Stimulated activated CD8-positive, alpha-beta memory T cell treated with anti-CD3 and anti-CD28 coated beads, Interleukin-15, amount 100 ng/mL, for 4 hours (primary cell): ENCODE measurements around the gene PDE3B.
"Not testable (repeated sequence)": the region's sequence is repeated elsewhere in the genome, so short reads cannot be mapped to it uniquely, and the experiment has no call there.

Source experiments
- DNase-seq, 2 donors: peaks; one replicate each; pipeline ENCODE4 v3.0.0-alpha.2; 2020; ENCODE audit warnings: low read depth in 2 of 2

The PDE3B gene

GRCh38 chr11:14803846-14804245, 160.2 kb downstream of the PDE3B start:
- DNase-seq: no peak

DNA sequence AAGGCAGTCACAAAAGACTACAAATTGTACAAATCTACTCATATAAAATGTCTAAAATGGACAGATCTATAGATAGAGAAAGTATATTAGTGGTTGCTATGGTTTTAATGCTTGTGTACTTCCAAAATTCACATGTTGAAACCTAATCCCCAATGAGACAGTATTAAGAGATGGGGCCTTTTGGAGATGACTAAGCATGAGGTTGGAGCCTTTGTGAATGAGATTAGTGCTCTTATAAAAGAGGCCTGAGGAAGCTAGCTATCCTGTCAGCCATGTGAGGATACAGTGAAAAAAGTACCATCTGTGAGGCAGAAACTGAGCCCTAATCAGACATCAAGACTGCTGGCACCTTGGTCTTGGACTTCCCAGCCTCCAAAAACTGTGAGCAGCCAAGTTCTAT, 165.9 kb downstream of the PDE3B start:
- DNase-seq: no peak

GRCh38 chr11:14812757-14813156, 169.2 kb downstream of the PDE3B start:
- no peak for DNase-seq

- no peak for DNase-seq
Observed at GRCh38 chr11:14813516-14813915, 169.9 kb downstream of the PDE3B start.

DNA sequence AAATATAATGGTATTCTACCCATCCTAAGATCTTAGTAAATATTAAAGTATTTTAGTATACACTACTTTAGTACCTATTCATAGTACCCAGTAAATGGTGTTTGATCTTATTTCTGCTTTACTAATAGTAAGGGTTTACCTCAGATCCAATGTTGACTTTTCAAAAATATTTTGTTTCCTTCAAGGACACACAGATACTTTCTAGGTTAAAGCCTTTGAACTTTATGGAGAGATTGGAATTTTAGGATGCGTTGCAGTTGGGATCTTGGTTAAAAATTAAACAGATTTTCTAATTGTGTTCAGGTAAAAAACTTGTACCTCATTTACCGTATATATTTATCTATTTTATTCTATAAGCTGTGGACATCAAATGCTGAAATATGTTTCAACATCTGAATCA, 175.2 kb downstream of the PDE3B start:
- DNase-seq: no peak

DNA sequence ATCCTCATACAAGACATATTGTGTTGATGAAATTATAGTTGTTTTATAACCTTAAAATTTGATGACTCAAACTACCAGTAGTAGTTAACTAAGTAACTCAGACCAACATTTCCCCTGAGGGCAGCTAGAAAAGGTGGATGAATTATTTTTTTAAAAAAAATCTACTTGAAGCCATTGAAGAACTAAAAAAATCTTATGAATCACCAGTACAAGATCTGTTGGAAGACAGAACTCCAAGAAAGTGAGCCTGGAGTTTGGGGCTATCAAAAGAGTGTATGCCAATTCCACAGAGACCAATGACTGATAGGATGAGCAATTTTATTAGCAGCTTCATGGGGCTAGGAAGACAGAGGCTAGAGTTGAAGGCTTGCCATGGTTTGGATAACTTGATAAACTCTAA, 176.0 kb downstream of the PDE3B start:
- no peak for DNase-seq

DNA sequence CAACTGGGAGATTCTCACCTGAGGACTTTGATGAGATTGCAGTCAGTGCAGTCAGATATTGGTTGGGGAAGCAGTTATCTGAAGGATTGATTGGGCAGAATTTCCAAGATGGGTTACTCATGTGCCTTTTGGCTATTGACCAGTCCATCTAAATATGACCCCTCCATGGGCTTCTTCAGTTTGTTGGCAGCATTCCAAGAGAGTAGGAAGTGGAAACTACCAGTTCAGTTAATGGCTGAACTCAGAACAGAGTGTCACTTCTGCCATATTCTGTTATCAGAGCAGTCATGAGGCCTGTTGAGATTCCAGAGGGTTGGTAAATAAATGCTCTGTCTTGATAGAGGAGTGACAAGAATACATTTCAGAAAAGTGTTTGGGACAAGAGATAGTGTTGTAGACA, 177.4 kb downstream of the PDE3B start:
- no peak for DNase-seq

GRCh38 chr11:14826600-14826999, 183.0 kb downstream of the PDE3B start:
- no peak for DNase-seq

DNA sequence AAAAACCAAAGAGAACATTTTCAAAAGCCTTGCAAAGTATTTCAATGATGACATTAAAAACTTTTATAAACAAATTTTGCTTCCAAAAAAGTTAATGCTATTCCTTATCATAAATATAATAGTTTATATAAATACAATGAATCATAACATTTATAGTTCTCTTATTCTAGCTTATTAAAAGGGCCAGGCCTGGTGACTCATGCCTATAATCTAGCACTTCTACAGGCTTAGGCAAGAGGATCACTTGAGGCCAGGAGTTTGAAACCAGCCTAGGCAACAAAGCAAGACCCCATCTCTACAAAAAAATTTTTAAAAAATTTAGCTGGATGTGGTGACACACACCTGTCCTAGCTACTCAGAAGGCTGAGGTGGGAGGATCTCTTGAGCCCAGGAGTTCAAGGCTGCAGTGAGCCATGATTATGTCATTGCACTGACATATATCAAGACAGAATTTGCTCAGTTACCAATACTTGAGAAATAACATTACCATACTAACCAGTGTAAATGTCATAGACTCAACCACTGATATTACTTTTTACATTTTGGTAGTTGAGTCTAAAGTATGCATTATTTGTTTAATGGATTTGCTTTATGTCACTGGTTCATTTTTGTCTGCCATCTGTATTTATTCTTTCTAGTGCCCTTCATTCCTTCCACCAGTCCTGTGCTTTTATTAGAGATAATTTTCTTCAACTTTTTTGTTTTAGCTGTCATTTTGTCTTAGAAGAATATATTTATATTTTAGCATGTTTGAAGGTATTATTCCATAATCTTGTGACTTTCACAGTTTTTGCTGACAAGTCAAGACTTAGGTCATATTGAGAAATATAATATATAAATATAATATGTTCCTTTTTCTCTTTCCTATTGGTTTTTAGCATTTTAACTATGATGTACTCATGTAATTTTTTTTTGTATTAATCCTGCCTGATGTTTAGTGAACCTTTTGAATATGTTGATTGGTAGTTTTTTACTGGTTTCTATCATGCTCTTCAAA, 192.2 kb downstream of the PDE3B start:
- DNase-seq: no peak

- no peak for DNase-seq
Observed at GRCh38 chr11:14842002-14842401, 198.4 kb downstream of the PDE3B start.

GRCh38 chr11:14852571-14853177, 209.1 kb downstream of the PDE3B start:
- no peak for DNase-seq

DNA sequence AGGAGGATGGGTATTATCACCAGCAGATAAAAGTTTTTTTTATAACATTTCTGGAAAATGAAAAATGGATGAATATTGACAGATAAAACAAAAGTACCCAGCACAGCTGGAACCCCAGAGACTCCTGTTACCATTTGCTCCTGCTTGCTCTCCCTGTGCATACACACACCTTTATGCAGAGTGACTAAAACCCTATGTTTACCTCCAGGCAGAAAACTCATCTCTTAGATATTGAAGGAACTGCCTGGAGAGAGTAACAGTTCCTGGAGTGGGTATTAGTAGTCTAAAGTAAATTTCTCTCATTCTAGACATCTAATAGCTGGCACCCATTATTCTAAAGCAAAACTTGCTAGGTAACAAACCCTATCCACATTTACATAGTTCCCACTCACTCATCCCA, 210.5 kb downstream of the PDE3B start:
- no peak for DNase-seq

GRCh38 chr11:14855890-14856289, 212.3 kb downstream of the PDE3B start:
- DNase-seq: no peak

DNA sequence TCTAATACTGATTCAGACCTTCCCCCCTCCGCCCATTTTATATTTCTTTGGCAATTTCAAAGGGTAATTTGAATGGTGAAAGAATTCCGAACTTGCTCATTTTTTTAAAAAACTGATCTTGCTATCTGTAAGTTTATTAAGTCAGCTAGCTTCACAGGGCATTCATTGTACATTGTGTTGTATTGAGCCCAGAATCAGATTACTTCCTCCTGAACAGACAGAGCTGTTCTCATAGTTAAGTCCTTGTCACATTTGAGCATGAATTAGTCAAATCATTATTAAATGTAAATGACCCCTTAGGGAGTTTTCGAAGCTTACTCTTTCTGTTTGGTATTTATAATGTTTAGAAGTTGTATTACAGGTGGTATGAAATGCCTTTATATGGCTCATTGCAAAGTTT, 214.0 kb downstream of the PDE3B start:
- DNase-seq: no peak

- no peak for DNase-seq
Observed at GRCh38 chr11:14858404-14858803, 214.8 kb downstream of the PDE3B start.

DNA sequence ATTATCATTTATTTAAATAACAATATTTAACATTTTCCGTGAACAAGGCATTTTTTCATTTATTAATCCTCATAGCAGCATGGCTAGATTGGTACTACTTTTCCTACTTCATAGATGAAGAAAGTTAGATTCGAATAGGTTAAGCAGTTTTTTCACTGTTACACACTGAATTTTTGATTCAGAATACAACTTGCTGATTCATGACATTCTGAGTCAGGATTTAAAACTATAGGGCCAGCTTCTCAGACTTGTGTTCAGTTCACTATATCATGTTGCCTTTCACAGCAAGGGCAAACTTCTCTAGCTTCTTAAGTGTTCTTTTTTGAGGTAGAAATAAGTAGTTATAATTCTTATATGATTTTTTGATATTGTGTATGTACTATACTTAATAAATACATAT, 216.9 kb downstream of the PDE3B start:
- no peak for DNase-seq

- DNase-seq: no peak
Observed at GRCh38 chr11:14861680-14862079, 218.1 kb downstream of the PDE3B start.

GRCh38 chr11:14863775-14864174, 220.2 kb downstream of the PDE3B start:
- DNase-seq: not testable (repeated sequence)

DNA sequence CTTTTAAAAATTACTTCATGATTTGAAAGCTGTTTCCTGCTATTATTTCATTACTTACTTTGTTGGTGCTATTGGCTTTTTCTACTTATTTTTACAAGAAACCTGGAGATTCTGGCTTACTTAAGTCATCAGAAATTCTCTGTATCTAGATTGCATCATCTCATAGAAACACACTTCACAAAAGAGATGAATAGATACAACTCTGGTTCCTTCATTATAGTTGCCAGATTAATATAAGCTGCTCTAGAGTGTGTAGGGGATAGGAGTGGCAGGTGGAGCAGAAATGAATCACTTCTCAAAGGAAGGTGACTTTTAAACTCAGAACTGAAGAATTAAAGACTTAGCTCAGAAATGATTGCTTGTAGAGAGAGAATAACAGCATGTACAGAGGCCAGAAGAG, 228.4 kb downstream of the PDE3B start:
- no peak for DNase-seq

DNA sequence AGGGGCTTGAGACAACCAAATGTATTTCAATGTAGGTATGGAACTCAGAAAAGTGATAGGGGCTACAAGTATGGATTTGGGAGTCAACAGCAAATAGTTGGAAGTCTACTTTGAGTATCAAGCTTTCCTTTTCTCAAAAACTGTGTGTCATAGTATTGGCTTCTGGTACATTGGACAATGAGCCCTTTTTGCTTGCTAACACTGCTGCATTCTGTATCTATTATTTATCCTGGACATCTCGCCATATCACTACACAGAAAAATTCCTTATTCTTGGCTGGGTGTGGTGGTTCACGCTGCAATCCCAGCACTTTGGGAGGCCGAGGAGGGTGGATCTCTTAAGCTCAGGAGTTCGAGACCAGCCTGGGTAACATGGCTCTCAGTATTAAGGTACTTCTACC, 230.0 kb downstream of the PDE3B start:
- DNase-seq: no peak

DNA sequence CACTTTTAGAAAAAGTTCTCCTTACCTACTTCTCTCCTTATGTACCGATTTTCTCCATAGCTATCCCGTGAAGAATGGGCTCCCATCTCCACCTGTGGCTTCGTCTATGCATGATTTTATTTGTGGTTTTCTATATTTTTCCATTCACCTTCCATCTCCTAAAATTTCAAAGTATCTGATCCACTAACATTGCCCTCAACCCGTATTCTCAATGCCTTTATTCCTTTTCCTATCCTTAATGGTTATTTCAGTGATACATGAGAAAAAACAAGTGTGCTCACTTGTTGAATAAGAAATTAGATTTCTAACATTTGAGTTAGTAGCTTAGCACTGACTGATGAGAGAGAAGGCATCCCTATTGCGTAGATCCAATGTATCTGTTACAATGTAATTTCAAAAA, 231.6 kb downstream of the PDE3B start:
- no peak for DNase-seq

- DNase-seq: no peak
Observed at GRCh38 chr11:14881576-14882193, 238.1 kb downstream of the PDE3B start.

DNA sequence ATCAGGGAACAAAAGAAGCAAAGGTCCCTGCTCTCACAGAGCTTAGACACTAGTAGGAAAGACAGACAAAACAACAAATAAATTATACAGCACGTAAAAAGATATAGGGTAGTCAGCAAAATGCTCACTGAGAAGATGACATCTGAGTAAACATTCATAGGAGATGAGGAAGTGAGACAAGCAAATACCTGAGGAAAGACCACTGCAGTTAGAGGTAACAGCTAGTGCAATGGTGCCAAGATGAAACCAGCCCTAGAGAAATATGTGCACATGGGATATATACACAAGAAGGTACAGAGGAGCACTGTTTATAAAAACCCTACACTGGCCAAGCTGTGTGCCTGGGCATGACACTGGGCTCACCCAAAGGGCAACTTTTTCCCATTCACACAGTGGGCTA, 238.6 kb downstream of the PDE3B start:
- no peak for DNase-seq
